Natural killer cell (primary cell): ENCODE measurements around the gene ENPP4. TPM values are rescaled to one million over a fixed set of nuclear protein-coding genes. Genes with fewer than 3 reads are reported as not detected.
A peak's percentile ranks its signal among the peaks of the same experiment; 100 is the strongest.

ENCODE experiments used
- ATAC-seq, 3 donors: fragments of 150-1000 bp in 2 of 3; fragments of 200-7000 bp in 1 of 3; cut with Tn5 transposase; 1 replicate in 1 of 3; 2 replicates in 2 of 3; pipeline ENCODE4 v1.10.0; 2021; ENCODE audit warnings: mild to moderate bottlenecking in 2 of 3, moderate library complexity in 2 of 3
- DNase-seq, 2 donors: peaks; one replicate each; pipeline versions ENCODE4 v3.0.0 to v3.0.0-alpha.2; 2013 to 2021; ENCODE audit warnings: mixed read lengths in 1 of 2
- H3K27ac ChIP-seq: one replicate; pipeline ENCODE4 v1.5.1; 2013; ENCODE audit warnings: mild to moderate bottlenecking, low read length
- H3K27me3 ChIP-seq: one replicate; pipeline ENCODE4 v1.6.1; 2013; ENCODE audit warnings: low read length; ENCODE audit not compliant: control insufficient read depth, insufficient read depth
- H3K36me3 ChIP-seq: one replicate; pipeline ENCODE4 v1.6.1; 2013; ENCODE audit warnings: low read length; ENCODE audit not compliant: control insufficient read depth, insufficient read depth
- H3K4me1 ChIP-seq: one replicate; pipeline ENCODE4 v1.6.1; 2013; ENCODE audit warnings: low read length; ENCODE audit not compliant: control insufficient read depth, insufficient read depth
- H3K4me3 ChIP-seq: one replicate; pipeline ENCODE4 v1.5.1; 2013; ENCODE audit warnings: low read length
- H3K9me3 ChIP-seq: one replicate; pipeline ENCODE4 v1.6.1; 2013; ENCODE audit warnings: low read length; ENCODE audit not compliant: control insufficient read depth, insufficient read depth
- H3K27ac Mint-ChIP-seq, 2 donors: one replicate each; pipeline ENCODE4 v1.8.0; 2022; ENCODE audit warnings: mild to moderate bottlenecking in 2 of 2, mixed read lengths in 2 of 2, moderate library complexity in 1 of 2
- H3K27me3 Mint-ChIP-seq, 2 donors: one replicate each; pipeline ENCODE4 v1.8.0; 2022; ENCODE audit warnings: low read depth in 2 of 2, mixed read lengths in 2 of 2
- H3K36me3 Mint-ChIP-seq: one replicate; pipeline ENCODE4 v1.8.0; 2022; ENCODE audit warnings: mixed read lengths
- H3K4me1 Mint-ChIP-seq, 2 donors: one replicate each; pipeline ENCODE4 v1.8.0; 2022; ENCODE audit warnings: mixed read lengths in 2 of 2
- H3K4me3 Mint-ChIP-seq: one replicate; pipeline ENCODE4 v1.8.0; 2022; ENCODE audit warnings: mild to moderate bottlenecking, moderate library complexity, mixed read lengths
- H3K9me3 Mint-ChIP-seq, 2 donors: one replicate each; pipeline ENCODE4 v1.8.0; 2022; ENCODE audit warnings: mixed read lengths in 2 of 2
- CTCF ChIP-seq: fragments of 200-600 bp; IDR thresholded peaks from one replicate; pipeline ENCODE4 v1.8.0; 2022; ENCODE audit warnings: antibody characterized with exemption
- WGBS: methylation state at CpG from one replicate; pipeline ENCODE4 v1.1.7; 2013; ENCODE audit warnings: missing lambda C conversion rate; ENCODE audit not compliant: insufficient coverage; 5-methylcytosine and 5-hydroxymethylcytosine counted together
- intact Hi-C: fragments of 100-400 bp; cut with micrococcal nuclease; formaldehyde crosslinking; loops from one replicate; pipeline ENCODE4 v1.14.2; 2022
- total RNA-seq, 4 donors: library from RNA; stranded (reverse); fragments of 120-200 nt in 1 of 4; gene quantifications; one replicate each; pipeline versions ENCODE4 v1.2.3 to v1.2.4, GENCODE V29; 2013 to 2022

The ENPP4 gene
- total RNA-seq, 3 donors from 2014 or later (not counting 1 experiment from before 2014, with no cell fraction given): 25.0 to 45.0 (median 26.6) TPM

- H3K27ac ChIP-seq: peak overlapping the region; percentile 24
- ATAC-seq (peak in 1 of 3 donors; percentile 55), DNase-seq (peak in 1 of 2 donors; percentile 26)
- H3K36me3 ChIP-seq: peaks cover 17% of the 10 kb centered on the region
- no peaks in the 10 kb centered on the region for H3K27me3 Mint-ChIP-seq
- no peaks in the 10 kb centered on the region for H3K9me3 Mint-ChIP-seq
- TF ChIP-seq CTCF: no peak
- H3K27me3 ChIP-seq: no peaks in the 10 kb centered on the region
- peak overlapping the region; percentile 77 to 83 for H3K27ac Mint-ChIP-seq
- peaks cover 8% of the 10 kb centered on the region for H3K9me3 ChIP-seq
- peaks cover 27 to 28% of the 10 kb centered on the region in 2 donors for H3K4me1 Mint-ChIP-seq
- H3K4me3 Mint-ChIP-seq: peak overlapping the region; percentile 49
- intact Hi-C loops: no loop called here
- no peak overlapping the region for H3K4me3 ChIP-seq
- peaks cover 12% of the 10 kb centered on the region for H3K36me3 Mint-ChIP-seq
- H3K4me1 ChIP-seq: peaks cover 14% of the 10 kb centered on the region
Measured at GRCh38 chr6:46103441-46104115, 26.2 kb upstream of the ENPP4 start.

GRCh38 chr6:46104209-46104608 lies 25.6 kb upstream of the ENPP4 start:
- Histone ChIP-seq H3K27ac (peak overlapping the region; percentile 24), H3K4me3 (no peak overlapping the region), H3K9me3 (peaks cover 8% of the 10 kb centered on the region), H3K36me3 (peaks cover 16% of the 10 kb centered on the region), H3K4me1 (peaks cover 14% of the 10 kb centered on the region), H3K27me3 (no peaks in the 10 kb centered on the region)
- ATAC-seq: peak in 2 of 3 donors; percentile 31 to 85
- no peak for TF ChIP-seq CTCF
- no peak for DNase-seq
- peaks cover 12% of the 10 kb centered on the region for H3K36me3 Mint-ChIP-seq
- no peaks in the 10 kb centered on the region for H3K27me3 Mint-ChIP-seq
- intact Hi-C loops: no loop called here
- H3K4me1 Mint-ChIP-seq: peaks cover 27 to 28% of the 10 kb centered on the region in 2 donors
- WGBS: 55% methylated on average over 2 of the region's 3 CpGs
- H3K4me3 Mint-ChIP-seq: peak overlapping the region; percentile 49
- H3K9me3 Mint-ChIP-seq: no peaks in the 10 kb centered on the region
- peak overlapping the region; percentile 77 to 83 for H3K27ac Mint-ChIP-seq

GRCh38 chr6:46105568-46105967 lies 24.2 kb upstream of the ENPP4 start:
- intact Hi-C loops: no loop called here
- no peak for ATAC-seq
- Mint-ChIP-seq H3K27me3 (no peaks in the 10 kb centered on the region), H3K36me3 (peaks cover 12% of the 10 kb centered on the region), H3K4me3 (no peak overlapping the region), H3K27ac (peak overlapping the region; percentile 77 to 83), H3K4me1 (peaks cover 27 to 33% of the 10 kb centered on the region in 2 donors), H3K9me3 (no peaks in the 10 kb centered on the region)
- no peak overlapping the region for H3K4me3 ChIP-seq
- TF ChIP-seq CTCF: no peak
- H3K36me3 ChIP-seq: peaks cover 9% of the 10 kb centered on the region
- peaks cover 14% of the 10 kb centered on the region for H3K4me1 ChIP-seq
- no peaks in the 10 kb centered on the region for H3K27me3 ChIP-seq
- H3K27ac ChIP-seq: no peak overlapping the region
- peaks cover 8% of the 10 kb centered on the region for H3K9me3 ChIP-seq
- no peak for DNase-seq
- 0% methylated on average over 1 of the region's 1 CpG for WGBS

GRCh38 chr6:46113370-46113769 lies 16.4 kb upstream of the ENPP4 start:
- Histone ChIP-seq H3K4me1 (peaks cover 12% of the 10 kb centered on the region), H3K9me3 (no peaks in the 10 kb centered on the region), H3K27ac (no peak overlapping the region), H3K4me3 (no peak overlapping the region), H3K36me3 (no peaks in the 10 kb centered on the region), H3K27me3 (no peaks in the 10 kb centered on the region)
- DNase-seq (no peak), ATAC-seq (no peak)
- peak overlapping the region; percentile 8 to 32 for H3K27ac Mint-ChIP-seq
- no peaks in the 10 kb centered on the region for H3K9me3 Mint-ChIP-seq
- H3K27me3 Mint-ChIP-seq: no peaks in the 10 kb centered on the region
- peaks cover 34 to 72% of the 10 kb centered on the region in 2 donors for H3K4me1 Mint-ChIP-seq
- intact Hi-C loops: no loop called here
- peaks cover 9% of the 10 kb centered on the region for H3K36me3 Mint-ChIP-seq
- WGBS: 88% methylated on average over 1 of the region's 1 CpG
- no peak overlapping the region for H3K4me3 Mint-ChIP-seq
- no peak for TF ChIP-seq CTCF
